Inflammatory macrophage treated with lipopolysaccharide for 4 hours (primary cell): ENCODE measurements around the gene MAZ.
"Not testable (repeated sequence)": the region's sequence is repeated elsewhere in the genome, so short reads cannot be mapped to it uniquely, and the experiment has no call there.

Experiments used
- DNase-seq: peaks from one replicate; pipeline ENCODE4 v3.0.0-alpha.2; 2020

Gene MAZ

DNA sequence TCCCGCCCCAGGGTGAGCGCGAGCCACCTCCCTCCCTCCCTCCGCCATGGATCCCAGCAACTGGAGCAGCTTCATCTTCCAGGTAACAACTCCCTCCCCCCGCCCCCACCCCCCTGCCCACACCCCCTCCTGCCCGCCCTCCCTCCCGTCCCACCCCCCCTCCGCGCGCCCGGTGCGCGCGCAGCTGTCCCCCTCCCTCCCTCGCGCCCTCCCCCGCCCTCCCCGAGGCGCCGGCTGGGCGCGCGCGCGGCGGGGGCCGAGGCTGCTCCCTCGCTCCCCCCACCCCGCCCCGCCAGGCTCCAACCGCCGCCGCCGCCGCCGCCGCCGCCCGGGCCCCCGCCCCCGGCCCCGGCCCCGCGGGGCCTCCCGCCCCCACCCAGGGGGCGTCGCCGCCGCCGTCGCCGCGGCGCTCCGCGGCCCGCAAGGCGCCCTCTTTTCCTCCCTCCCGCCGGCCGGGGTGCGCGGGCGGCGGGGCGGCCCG lies at the start of gene MAZ:
Gene MAZ (plus strand): TSS at position 431 of the 481 bp plus-strand sequence. CDS start 173 bp downstream, outside the sequence.
- DNase-seq, result peak; percentile 53

- DNase-seq, result no peak
Measured at GRCh38 chr16:29756654-29757053, 49.7 kb upstream of the MAZ start.

GRCh38 chr16:29757086-29757485 lies 49.2 kb upstream of the MAZ start:
- not testable (repeated sequence) for DNase-seq

- DNase-seq, result no peak
Measured at GRCh38 chr16:29757950-29758466, 48.3 kb upstream of the MAZ start.

DNA sequence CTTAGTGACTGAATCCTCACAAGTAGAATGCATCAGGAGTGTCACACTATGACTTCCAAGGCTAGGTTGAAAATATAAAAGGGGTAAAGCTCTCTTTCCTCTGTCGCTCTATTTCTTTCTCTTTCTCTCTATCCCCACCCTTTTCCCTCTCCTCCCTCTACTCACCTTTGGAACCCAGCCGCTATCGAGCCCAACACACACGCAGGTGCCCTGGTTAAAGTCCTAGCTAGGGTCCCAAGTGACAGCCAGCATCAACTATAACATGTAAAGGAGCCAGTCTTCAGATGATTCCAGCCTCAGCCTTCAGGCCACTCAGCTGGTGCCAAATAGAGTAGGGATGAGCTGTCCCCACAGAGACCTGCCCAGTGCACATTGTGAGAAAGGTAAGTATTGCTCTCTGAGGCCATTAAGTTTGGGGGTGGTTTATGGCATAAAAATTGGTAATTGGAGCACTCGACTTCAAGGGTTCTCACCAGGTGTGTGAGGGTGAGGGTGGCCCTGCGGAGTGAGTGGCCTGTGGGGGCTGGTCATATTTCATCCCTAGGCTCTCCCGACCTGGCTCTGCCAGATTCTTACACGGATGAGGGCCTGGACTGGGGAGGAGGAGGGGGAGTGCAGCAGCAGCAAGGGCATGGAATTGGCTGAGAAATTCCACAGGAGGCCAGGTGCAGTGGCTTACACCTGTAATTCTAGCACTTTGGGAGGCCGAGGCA lies 45.6 kb upstream of the MAZ start:
- no peak for DNase-seq

DNA sequence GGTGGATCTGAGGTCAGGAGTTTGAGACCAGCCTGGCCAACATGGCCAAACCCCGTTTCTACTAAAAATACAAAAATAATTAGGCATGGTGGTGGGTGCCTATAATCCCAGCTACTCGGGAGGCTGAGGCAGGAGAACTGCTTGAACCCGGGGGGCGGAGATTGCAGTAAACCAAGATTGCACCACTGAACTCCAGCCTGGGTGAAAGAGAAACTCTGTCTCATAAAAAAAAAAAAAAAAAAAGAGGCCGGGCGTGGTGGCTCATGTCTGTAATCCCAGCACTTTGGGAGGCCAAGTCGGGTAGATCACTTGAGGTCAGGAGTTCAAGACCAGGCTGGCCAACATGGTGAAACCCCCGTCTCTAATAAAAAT lies 45.1 kb upstream of the MAZ start:
- DNase-seq, result not testable (repeated sequence)

DNA sequence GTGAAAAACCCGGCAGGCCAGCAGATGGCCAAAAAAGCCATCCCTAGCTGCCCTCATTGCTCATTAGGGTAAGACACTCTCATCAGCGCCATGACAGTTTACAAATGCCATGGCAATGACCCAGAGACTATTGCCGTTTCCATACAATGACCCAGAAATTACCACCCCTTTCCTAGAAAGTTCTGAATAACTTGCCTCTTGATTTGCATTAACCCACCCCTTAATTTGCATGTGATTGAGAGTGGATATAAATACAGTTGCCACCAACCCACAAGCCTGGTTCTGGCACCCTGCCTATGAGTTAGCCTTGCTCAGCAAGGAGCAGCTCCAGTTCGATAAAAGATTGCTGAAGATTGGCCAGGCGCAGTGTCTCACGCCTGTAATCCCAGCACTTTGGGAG lies 44.4 kb upstream of the MAZ start:
- no peak for DNase-seq

DNA sequence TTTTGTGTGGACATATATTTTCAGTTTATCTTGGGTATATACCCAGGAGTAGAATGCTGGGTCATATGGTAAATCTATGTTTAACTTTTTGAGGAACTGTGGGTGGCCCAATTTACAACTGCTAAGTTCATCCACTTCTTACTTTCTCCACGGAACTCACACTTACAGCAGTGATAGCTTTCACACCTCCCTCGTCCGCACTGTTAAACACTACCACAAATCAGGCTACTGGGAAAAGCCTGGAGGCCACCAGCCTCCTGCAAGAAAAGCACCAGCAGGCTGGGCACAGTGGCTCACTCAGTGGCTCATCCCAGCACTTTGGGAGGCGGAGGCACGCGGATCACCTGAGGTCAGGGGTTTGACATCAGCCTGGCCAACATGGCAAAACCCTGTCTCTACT lies 43.0 kb upstream of the MAZ start:
- DNase-seq, result no peak

DNA sequence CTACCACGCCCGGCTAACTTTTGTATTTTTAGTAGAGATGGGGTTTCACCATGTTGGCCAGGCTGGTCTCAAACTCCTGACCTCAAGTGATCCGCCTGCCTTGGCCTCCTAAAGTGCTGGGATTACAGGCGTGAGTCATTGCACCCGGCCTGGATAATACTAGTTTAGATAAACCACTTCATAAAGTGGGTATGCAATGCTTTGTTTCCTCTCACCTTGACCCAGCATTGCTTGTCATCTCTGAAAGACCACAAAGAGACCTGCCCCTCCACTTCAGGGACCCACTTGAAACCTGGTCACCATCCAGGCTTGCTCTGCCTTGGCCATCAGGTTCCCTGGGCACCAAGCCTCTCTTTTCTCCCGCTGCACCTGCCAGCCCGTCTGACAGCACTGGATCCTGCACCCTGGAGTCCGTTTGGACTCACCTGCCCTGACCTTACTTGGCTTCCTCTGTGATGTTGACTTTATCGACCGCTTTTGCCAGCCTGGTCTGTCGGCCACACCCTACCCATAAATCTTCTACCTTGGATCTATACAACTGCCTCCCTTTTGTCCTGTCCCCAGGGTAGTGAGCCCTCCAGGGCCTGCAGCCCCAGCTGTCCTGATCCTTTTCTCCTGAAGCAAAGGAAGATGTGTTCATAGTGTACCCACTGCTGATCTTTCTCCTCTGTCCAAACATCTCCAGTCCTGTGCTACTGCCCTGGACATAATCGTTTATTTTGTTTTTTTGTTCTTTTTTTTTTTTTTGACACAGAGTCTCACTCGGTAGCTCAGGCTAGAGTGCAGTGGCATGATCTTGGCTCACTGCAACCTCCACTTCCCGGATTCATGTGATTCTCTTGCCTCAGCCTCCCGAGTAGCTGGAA lies 40.9 kb upstream of the MAZ start:
- no peak for DNase-seq

DNA sequence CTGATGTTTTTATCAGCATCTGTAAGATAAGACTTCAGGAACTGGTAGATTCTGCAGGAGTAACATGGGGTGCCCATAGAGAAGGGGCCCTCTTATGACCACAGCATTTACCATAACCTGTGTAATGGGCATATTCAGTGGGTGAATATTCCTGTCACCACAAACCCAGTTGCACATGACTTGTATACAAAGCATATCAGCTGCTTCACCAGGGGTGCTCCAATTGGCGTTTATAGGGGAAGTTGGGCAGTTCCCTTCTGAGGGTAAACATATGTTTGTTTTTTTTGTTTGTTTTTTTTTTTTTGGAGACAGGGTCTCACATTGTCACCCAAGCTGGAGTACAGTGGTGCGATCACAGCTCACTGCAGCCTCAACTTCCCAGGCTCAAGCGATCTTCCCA lies 39.8 kb upstream of the MAZ start:
- peak; percentile 28 for DNase-seq

GRCh38 chr16:29767062-29767461 lies 39.3 kb upstream of the MAZ start:
- no peak for DNase-seq

- no peak for DNase-seq
Measured at GRCh38 chr16:29769507-29769906, 36.8 kb upstream of the MAZ start.

DNA sequence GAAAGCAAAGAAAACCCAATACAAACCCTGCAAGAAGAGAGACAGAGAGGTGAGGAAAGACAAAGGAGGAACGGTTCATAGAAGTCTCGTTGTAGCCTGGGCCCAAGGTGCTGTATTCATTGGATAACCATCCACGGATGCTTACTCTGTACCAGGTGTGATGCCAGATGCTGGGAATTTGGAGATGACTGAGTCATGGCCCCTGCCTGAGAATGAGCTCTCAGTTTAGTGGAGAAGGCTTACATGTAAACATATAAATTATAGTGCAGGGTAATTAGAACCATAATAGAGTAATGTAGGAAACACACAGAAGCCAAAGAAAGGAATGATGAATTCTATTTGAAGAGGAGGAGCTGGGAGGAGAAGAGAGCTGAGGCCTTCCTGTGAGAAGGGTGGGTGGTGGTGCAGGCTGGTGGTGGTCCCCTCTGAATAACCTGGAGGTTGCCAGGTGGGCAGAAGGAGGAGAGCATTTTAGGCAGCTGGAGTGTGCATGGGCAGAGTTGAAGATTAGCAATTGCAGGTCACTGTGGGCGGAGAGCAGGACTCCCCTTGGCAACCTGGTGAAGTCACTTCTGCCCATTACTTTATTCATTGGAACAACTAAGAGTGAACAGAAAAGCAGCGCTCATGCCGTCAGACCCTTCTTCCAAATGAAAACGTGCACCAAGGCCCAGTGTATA lies 35.9 kb upstream of the MAZ start:
- DNase-seq, result no peak

DNA sequence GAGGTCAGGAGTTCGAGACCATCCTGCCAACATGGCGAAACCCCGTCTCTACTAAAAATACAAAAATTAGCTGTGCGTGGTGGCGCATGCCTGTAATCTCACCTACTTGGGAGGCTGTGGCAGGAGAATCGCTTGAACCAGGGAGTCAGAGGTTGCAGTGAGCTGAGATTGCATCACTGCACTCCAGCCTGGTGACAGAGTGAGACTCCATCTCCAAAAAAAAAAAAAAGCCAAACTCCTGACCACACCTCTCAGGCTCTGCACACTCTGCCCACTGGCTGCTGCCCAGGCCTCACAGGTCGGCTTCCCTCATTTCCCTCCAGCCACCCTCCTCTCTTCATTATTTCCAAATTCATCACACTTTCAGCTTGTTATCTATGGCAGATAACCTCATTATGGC lies 34.0 kb upstream of the MAZ start:
- DNase-seq, result not testable (repeated sequence)

GRCh38 chr16:29774730-29775129 lies 31.6 kb upstream of the MAZ start:
- DNase-seq, result no peak

- no peak for DNase-seq
Measured at GRCh38 chr16:29775742-29776408, 30.5 kb upstream of the MAZ start.

- no peak for DNase-seq
Measured at GRCh38 chr16:29777576-29778350, 28.6 kb upstream of the MAZ start, which contains the start of gene ZG16. Gene ZG16 (plus strand): TSS chr16:29778256. CDS start chr16:29779267, 1,011 bp downstream.

GRCh38 chr16:29779474-29779873 lies 26.9 kb upstream of the MAZ start:
- DNase-seq, result no peak

GRCh38 chr16:29783094-29783953 lies 23.0 kb upstream of the MAZ start:
- not testable (repeated sequence) for DNase-seq

GRCh38 chr16:29784157-29784556 lies 22.2 kb upstream of the MAZ start:
- no peak for DNase-seq
